ENCODE results near the gene LGALS3.

GRCh38 chr14:55131370-55132137 lies 2.5 kb downstream of the LGALS3 start:
- TF ChIP-seq CTCF (conservative IDR thresholded peaks at IDR 0.05; ENCODE audit: low read depth, low read length) (0 out of 2 replicates have a peak, but pooled peaks have one; percentile 33), EZH2 (IDR thresholded peaks at IDR 0.05; ENCODE audit: low read length, unreplicated experiment) (no peak), EZH2phosphoT487 (IDR thresholded peaks at IDR 0.05; ENCODE audit: borderline replicate concordance, low read length) (no peak)

Data from PC-3 (cell line).